ENCODE data around the gene IER5.

IER5 gene

GRCh38 chr1:181135815-181136737 is 47.6 kb downstream of the IER5 start:
- no peak for DNase-seq

GRCh38 chr1:181136738-181137122 is 48.2 kb downstream of the IER5 start:
- no peak for DNase-seq

GRCh38 chr1:181137217-181137743 is 48.8 kb downstream of the IER5 start:
- no peak for DNase-seq

- DNase-seq, result no peak
These were observed 51.1 kb downstream of the IER5 start for GRCh38 chr1:181139631-181140061.

GRCh38 chr1:181140398-181140797 is 51.9 kb downstream of the IER5 start:
- DNase-seq, result no peak

GRCh38 chr1:181140891-181141290 is 52.4 kb downstream of the IER5 start:
- DNase-seq, result no peak

GRCh38 chr1:181141431-181141910 is 53.0 kb downstream of the IER5 start:
- DNase-seq, result no peak
